KBM-7 (cell line): ENCODE measurements around the gene CYLC2.

ENCODE experiments used
- DNase-seq: peaks from one replicate; pipeline ENCODE4 v3.0.0-alpha.2; 2015
- in situ Hi-C: fragments of 300-500 bp; cut with MboI; formaldehyde crosslinking; loops from 2 replicates; pipeline ENCODE4 v1.14.3; 2020; ENCODE audit warnings: low sequenced_read_pairs, low pct_unique_long_range_greater_than_20kb, mixed read lengths

Gene CYLC2, protein sequence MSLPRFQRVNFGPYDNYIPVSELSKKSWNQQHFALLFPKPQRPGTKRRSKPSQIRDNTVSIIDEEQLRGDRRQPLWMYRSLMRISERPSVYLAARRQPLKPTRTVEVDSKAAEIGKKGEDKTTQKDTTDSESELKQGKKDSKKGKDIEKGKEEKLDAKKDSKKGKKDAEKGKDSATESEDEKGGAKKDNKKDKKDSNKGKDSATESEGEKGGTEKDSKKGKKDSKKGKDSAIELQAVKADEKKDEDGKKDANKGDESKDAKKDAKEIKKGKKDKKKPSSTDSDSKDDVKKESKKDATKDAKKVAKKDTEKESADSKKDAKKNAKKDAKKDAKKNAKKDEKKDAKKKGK

DNA sequence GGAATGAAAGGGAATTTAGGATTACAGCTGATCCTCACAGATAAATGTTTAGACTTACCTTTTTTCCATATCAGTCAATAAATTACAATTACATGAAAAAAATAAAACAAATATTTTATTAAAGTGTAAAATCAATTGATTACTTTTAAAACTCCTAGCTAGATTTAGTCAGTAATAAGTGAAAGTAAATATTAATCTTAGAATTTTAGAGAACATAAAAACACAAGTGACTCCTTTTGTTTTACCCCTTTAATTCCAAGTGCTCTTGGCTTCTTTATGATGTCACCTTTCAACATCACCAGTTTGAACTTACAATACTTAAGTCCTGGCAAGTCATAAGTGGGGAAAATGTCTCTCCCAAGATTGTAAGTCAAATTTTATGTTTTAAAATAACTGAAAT is at the start of gene CYLC2:
Gene CYLC2 (plus strand): TSS at position 301 of the 400 bp plus-strand sequence. CDS start 48 bp downstream, at position 349.
- in situ Hi-C loops: no loop called here
- DNase-seq: no peak

DNA sequence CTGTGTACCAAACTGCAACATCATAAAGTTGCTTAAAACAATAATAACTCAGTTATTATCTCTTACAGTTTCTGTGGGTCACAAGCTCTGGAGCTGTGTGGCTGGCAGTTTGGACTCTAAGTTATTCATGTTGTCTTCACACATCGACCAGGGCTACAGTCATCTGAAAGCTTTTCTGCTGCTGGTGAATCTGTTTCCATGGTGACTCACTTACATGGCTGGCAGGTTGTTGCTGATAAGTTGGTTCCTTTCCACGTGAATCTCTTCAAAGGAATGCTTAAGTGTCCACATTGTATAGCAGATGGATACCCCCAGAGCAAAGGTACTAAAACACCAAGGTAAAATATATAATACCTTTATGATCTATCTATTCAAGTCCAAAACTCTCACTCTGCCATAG is 44.8 kb upstream of the CYLC2 start:
- DNase-seq: no peak
- in situ Hi-C loops: no loop called here

DNA sequence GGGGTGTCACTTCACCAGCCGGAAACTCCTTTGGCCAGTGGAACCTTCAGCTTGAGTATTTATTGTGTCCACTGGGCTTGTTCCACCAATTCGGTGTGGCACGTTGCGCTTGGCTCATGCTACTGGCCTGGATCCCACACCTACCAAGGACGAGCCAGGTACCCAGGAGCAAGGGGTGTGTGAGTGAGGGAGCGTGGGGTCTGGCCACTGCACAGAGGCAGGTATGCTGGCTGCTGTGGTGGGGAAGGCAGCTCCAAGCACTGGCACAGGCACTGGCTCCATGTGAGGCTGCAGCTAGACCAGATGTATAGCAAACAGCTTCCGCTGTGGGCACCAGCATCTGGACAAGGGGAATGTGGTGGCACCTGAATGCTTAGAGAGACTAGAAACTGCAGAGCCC is 28.1 kb upstream of the CYLC2 start:
- DNase-seq: no peak
- in situ Hi-C loops: no loop called here

DNA sequence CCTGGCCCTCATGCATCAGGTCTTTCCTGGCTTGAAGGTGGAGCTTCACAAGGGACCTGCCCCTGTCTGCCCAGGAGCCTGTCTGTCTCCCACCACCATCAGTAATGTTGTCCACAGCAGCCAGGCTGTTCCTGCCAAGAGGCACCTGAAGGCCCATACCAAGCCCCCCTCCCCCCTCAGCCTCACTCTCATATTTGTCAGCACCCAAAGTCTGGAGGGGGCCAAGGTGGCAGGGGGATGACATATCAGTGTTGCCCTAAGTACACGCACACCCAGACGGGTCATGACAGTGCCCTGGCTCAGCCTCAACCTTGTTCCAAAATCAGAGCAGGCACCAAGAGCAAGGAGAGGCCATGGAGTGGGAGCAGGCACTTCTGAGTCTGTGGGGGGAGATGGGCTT is 27.2 kb upstream of the CYLC2 start:
- no peak for DNase-seq
- in situ Hi-C loops: no loop called here

DNA sequence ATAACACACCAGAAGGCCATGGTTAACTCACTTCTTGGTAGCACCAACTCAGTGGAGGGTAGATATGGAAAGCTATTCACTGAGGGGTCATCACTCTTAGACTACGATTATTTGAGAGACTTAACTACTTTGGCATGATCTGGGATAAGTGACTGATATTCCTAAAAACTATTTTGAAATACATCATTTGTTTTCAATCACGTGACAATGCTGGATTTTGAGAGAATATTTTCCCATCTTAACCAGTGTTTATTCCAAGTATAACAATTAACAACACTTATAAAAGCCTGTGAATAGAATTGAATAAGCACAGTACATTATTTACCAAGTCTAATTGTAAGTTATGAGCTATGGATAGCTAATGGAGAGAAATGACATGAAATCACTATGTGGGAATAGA is 22.4 kb upstream of the CYLC2 start:
- no peak for DNase-seq
- in situ Hi-C loops: no loop called here

DNA sequence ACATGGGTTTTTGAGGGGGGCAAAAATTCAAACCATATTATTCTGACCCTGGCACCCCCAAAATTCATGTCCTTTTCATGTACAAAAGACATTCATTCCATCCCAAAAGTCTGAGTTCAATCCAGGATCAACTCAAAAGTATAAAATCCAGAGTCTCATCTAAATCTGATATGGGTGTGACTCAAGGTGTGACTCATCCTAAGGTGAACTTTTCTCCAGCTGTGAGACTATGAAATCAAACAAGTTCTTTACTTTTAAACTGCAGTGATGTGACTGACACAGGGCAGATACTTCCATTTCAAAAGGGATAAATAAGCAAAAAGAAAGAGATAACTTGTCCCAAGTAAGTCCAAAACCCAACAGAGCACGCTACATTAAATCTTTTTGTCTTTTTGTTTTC is 20.6 kb upstream of the CYLC2 start:
- in situ Hi-C loops: no loop called here

DNA sequence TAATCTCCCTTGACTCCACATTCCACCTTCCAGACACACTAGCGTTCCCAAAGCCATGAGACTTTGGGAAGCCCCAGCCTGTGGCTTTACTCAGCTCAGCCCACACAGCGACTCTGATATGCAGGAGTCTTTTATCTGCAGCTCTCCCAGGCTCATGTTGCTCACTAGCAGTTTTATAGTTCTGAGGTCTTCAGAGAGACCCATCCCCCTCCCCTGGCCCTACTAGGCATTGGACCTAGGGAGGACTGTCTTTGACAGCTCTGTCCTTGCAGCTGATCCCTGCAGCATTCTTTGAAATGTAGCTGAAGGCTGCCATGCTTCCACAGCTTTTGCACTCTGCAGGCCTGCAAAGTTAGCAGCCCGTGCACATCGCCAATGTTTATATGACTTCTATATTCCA is 19.9 kb upstream of the CYLC2 start:
- in situ Hi-C loops: no loop called here

More for the DNA sequence above, 20.6 kb upstream of the CYLC2 start:
- DNase-seq: no peak

DNA sequence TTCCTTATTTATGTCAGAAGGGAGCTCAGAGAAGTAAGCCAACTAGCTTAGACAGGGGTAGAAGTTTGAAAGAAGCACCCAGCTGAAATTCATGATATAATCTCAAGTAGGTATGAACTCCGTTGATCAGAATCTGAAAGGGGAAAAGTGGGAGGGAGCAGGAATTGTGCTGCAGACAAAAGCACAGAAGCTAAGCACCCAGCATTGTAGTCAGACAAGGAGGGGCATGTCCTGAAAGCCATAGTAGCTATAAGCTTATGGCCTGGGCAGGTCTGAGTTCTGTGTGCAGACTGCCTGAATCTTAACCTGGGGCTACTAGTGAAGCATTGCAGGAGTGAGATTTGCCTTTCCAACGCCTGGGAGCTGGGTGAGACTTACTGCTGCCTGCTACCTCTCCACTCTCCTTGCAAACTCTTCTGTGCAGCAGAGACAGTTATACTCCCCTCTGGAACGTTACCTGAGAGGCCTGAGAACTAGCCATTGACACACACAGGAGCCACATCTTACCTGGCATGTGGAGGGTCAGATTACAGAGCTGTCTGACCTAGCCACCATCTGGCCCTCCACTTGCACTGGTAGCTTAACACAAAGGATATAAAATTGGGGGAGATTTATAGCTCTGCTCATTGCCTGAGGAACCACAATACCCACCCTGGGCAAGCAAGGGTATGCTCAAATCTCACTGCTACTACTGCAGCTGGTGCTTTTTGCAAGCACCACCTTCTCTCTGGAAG is 9.8 kb upstream of the CYLC2 start:
- in situ Hi-C loops: no loop called here
- DNase-seq: no peak

More for the DNA sequence above, 19.9 kb upstream of the CYLC2 start:
- DNase-seq: no peak

DNA sequence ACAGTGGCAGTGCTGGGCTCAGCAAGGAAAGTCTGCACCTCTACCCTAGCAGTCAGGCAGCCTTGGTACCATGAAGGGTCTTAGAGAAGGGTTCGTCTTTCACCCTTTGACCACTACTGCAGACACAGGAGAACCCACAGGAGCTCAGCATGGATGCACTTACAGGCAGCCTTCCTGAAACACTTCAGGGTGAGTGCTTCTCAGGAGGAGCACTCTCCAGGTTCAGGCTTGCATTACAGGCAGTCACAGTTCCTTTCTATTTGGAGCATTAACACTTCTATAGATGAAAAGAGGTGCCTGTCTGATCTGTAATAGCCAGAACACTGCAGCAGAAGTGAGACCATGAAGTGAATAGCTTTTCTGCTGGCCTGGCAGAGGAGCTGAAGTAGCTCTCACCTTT is 8.7 kb upstream of the CYLC2 start:
- in situ Hi-C loops: no loop called here

DNA sequence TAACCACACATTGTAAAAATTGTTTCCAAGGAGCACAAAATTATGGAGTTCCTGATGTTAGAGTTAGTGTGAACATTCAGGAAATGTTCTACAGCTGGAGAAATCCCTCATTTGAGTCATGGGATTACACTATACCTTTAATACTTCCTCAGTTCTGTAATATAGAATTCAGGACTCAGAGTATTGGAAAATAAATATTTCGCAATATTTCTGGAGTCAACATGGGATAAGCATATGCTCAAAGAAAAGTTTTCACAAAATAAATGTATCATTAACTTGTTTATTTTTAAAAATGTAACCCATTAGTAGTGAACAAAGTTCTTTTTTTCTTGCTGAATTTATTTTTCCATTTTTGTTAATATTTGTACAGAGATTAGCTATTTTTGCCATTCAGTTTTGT is 8.6 kb downstream of the CYLC2 start:
- in situ Hi-C loops: no loop called here
- no peak for DNase-seq

More for the DNA sequence above, 8.7 kb upstream of the CYLC2 start:
- DNase-seq: no peak

DNA sequence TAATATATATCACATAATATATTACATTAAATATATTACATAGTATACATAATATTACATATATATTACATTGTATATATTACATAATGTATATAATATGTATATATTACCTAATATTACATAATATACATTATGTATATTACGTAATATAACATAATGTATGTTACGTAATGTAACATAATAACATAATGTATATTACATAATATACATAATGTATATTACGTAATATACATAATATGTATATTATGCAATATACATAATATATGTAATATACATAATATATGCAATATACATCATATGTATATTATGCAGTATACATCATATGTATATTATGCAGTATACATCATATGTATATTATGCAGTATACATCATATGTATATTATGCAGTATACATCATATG is 19.1 kb downstream of the CYLC2 start:
- in situ Hi-C loops: no loop called here
- no peak for DNase-seq

DNA sequence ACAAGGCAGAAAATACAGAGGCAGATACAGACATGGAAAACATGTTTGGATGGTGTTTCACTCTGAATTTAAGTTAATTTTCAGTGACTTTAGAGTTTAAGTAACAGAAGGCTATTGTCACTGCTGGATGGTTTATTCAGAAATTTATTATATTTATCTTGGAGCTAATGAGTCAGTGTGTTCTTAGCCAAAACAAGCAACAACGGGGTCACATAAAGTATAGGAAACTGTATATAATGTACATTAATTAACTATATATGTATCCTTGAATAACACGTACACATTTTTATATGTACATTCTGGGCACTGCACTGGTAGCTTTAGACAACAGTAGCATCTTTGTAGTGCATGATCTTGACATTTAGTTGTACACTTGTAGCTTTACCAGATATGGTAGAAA is 30.7 kb downstream of the CYLC2 start:
- in situ Hi-C loops: no loop called here
- DNase-seq: no peak

DNA sequence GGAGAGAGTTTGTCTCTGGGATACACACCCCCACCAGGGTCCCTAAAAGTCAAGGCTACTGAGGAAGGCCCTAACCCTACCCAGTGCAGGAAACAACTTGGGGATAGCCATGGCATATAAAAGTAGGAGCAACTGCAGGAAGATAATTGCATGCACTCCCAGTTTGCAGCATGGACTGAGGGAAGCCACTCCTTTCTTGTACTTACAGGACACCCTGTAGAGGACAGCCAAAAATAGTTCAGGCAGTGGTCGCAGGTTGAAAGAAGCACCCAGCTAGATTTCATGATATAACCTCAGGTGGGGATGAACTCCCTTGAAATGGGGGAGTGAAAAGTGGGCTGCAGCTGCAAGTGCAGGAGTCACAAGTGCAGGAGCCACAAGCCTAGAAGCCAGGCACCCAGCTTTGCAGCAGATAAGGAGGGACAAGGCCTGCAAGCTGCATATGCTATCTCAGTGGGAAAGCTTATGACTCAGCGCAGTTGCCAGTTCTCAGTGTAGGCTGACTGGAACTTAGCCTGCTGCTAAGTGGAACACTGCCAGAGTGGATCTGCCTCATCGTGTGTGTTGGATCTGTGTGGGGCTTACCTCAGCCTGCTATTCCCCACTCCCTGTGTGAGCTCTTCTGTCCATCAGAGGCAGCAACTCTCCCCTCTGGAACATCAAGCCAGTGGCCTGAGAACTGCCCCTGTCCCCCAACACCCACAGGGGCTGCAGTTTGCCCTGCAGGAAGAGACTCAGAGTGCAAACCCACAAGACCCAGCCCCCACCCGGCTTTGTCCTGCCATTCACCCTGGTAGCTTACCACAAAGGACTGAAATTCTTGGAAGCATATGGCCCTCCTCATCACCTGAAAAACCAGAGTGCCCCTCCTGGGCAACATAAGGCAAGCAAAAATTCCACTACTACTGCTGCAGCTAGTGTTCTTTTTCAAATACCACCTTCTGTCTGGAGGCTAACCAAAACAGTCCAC is 42.7 kb downstream of the CYLC2 start:
- in situ Hi-C loops: no loop called here
- DNase-seq: no peak

DNA sequence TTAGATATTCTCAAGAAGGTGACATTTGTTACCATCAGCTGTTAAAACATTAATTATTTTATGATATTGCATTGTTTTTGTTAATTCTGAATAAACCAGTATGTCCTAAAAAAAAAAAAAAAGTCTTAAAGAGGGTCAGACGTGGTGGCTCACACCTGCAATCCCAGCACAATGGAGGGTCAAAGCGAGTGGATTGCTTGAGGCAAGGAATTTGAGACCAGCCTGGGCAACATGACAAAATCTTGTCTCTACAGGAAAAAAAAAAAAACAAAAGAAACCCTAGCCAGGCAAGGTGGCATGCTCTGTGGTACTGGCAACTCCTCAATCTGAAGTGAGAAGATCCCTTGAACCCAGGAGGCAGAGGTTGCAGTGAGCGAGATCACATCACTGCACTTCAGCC is 46.8 kb downstream of the CYLC2 start:
- no peak for DNase-seq

More for the DNA sequence above, 46.8 kb downstream of the CYLC2 start:
- in situ Hi-C loops: no loop called here
